Lung (tissue), 12 donors: ENCODE data around the gene PNPLA2. TPM values are rescaled to one million over a fixed set of nuclear protein-coding genes. Genes with fewer than 3 reads are reported as not detected.

Experiments used
- ATAC-seq: fragments of 200-7000 bp; cut with Tn5 transposase; one replicate; pipeline ENCODE4 v1.9.1; 2020; ENCODE audit warnings: moderate number of reproducible peaks; ENCODE audit not compliant: insufficient read depth, low FRiP score
- DNase-seq, 3 donors: peaks; one replicate each; pipeline ENCODE4 v3.0.0-alpha.2; 2013 to 2017
- H3K27ac ChIP-seq, 2 donors: one replicate each; pipeline ENCODE4 v1.5.1; 2013; ENCODE audit warnings: mild to moderate bottlenecking in 2 of 2, moderate library complexity in 2 of 2, control low read depth in 1 of 2, inconsistent platforms in 1 of 2, low read depth in 1 of 2, low read length in 1 of 2
- H3K27me3 ChIP-seq, 3 donors: one replicate each; pipeline ENCODE4 v1.5.1; 2013; ENCODE audit warnings: low read length in 2 of 3; ENCODE audit not compliant: control insufficient read depth in 3 of 3, insufficient read depth in 3 of 3
- H3K36me3 ChIP-seq, 4 donors: one replicate each; pipeline ENCODE4 v1.5.1; 2013; ENCODE audit warnings: low read length in 4 of 4, mild to moderate bottlenecking in 1 of 4, moderate library complexity in 1 of 4; ENCODE audit not compliant: control insufficient read depth in 4 of 4, insufficient read depth in 4 of 4
- H3K4me1 ChIP-seq, 5 donors: one replicate each; pipeline ENCODE4 v1.5.1; 2013; ENCODE audit warnings: low read length in 5 of 5, mild to moderate bottlenecking in 2 of 5, moderate library complexity in 1 of 5; ENCODE audit not compliant: control insufficient read depth in 5 of 5, insufficient read depth in 5 of 5
- H3K4me3 ChIP-seq: one replicate; pipeline ENCODE4 v1.5.1; 2013; ENCODE audit warnings: mild to moderate bottlenecking, control low read depth, moderate library complexity
- H3K9ac ChIP-seq, 2 donors: one replicate each; pipeline ENCODE4 v1.5.1; 2013; ENCODE audit warnings: low read length in 2 of 2, control low read depth in 1 of 2; ENCODE audit not compliant: insufficient read depth in 1 of 2
- H3K9me3 ChIP-seq, 4 donors: one replicate each; pipeline ENCODE4 v1.5.1; 2013; ENCODE audit warnings: low read length in 3 of 4, mild to moderate bottlenecking in 1 of 4, moderate library complexity in 1 of 4; ENCODE audit not compliant: control insufficient read depth in 4 of 4, insufficient read depth in 3 of 4
- WGBS, 2 donors: extraction: QIAGEN DNeasy Blood & Tissue Kit; methylation state at CpG; one replicate each; pipeline ENCODE4 v1.1.7; 2013; 5-methylcytosine and 5-hydroxymethylcytosine counted together
- polyA plus RNA-seq, 2 donors: library from polyadenylated mRNA; stranded (reverse); fragments of 200-250 nt; gene quantifications; one replicate each; pipeline ENCODE4 v1.2.1, GENCODE V29; 2013
- total RNA-seq, 2 donors: library from RNA; depleted of rRNA in 1 of 2; stranded (reverse); fragments of >200 nt in 1 of 2; gene quantifications; one replicate each; pipeline ENCODE4 v1.2.1, GENCODE V29; 2014 to 2021
- TF ChIP-seq, protein P1 (sequence below): IDR thresholded peaks from 2 replicates; pipeline ENCODE4 v1.5.1; 2012; ENCODE audit warnings: mild to moderate bottlenecking; ENCODE audit errors: control extremely low read depth, extremely low read depth
- donor health status: control.
- donor health status: control.
- donor health status: Bipolar disorder and iron deficiency.
- donor health status: healthy.
- donor health status: DM: yes; HTN: yes; CAD: no.

PNPLA2 gene
- total and polyA plus RNA-seq, 4 donors = 65.1 to 160 (median 84.2) TPM

DNA sequence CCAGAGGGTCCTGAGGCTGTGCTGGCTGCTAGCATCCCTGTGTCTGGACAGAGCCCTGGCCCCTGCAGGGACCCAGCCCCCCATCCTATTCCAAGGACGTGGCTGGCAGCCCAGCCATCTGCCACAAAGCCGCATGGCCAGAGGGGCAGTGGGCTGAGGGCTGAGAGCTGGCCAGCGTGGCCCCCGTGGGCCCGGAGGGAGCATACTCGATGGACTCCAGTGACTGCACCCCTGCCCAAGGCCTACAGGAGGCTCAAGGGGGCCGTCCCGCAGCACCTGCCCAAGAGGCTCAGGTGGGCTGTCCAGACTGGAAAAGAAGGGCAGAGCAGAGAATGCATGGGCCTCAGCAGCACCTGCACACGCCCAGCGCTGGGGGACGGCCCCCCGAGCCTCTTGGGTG is 37.1 kb downstream of the PNPLA2 start:
- TF ChIP-seq, protein P1, sequence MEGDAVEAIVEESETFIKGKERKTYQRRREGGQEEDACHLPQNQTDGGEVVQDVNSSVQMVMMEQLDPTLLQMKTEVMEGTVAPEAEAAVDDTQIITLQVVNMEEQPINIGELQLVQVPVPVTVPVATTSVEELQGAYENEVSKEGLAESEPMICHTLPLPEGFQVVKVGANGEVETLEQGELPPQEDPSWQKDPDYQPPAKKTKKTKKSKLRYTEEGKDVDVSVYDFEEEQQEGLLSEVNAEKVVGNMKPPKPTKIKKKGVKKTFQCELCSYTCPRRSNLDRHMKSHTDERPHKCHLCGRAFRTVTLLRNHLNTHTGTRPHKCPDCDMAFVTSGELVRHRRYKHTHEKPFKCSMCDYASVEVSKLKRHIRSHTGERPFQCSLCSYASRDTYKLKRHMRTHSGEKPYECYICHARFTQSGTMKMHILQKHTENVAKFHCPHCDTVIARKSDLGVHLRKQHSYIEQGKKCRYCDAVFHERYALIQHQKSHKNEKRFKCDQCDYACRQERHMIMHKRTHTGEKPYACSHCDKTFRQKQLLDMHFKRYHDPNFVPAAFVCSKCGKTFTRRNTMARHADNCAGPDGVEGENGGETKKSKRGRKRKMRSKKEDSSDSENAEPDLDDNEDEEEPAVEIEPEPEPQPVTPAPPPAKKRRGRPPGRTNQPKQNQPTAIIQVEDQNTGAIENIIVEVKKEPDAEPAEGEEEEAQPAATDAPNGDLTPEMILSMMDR = no peak
- DNase-seq = no peak

DNA sequence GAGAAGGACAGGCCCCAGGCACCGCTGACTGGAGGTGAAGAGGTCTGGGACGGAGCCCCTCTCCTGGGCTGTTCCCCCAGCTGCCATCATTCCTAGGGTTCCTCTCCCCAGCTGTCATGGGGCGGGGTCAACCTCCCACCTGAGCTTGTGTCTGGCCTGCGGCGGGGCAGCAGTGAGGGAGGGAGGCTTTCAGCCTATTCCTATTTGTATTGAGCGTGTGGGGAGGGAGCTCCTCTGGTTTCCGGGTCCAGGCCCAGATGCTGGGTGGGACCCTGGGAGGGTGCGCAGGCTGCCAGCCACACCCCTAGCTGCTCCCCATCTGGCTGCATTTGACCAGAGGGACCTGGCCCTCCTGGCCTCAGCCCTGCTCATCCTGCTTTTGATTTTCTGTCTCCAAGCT is 37.7 kb downstream of the PNPLA2 start:
- H3K27me3 ChIP-seq = no peaks in the 10 kb centered on the region
- H3K4me1 ChIP-seq = peaks cover 0 to 22% (median 12%) of the 10 kb centered on the region in 5 donors
- peaks cover 0 to 30% (median 0%) of the 10 kb centered on the region in 4 donors for H3K36me3 ChIP-seq
- H3K4me3 ChIP-seq = no peak overlapping the region
- no peak for ATAC-seq
- no peak for DNase-seq
- H3K27ac ChIP-seq = no peak overlapping the region
- no peak overlapping the region for H3K9ac ChIP-seq
- H3K9me3 ChIP-seq = no peaks in the 10 kb centered on the region
- 79 to 82% methylated on average over 7 to 8 of the region's 8 CpGs for WGBS, 2 donors
- TF ChIP-seq, protein P1 = no peak

More for the DNA sequence above, 37.1 kb downstream of the PNPLA2 start:
- ATAC-seq = no peak
- Histone ChIP-seq H3K4me3 (no peak overlapping the region), H3K27ac (no peak overlapping the region), H3K27me3 (no peaks in the 10 kb centered on the region), H3K36me3 (peaks cover 0 to 31% (median 0%) of the 10 kb centered on the region in 4 donors), H3K9me3 (no peaks in the 10 kb centered on the region), H3K9ac (no peak overlapping the region), H3K4me1 (peaks cover 0 to 27% (median 12%) of the 10 kb centered on the region in 5 donors)
- 91 to 93% methylated on average over 12 of the region's 12 CpGs for WGBS, 2 donors

DNA sequence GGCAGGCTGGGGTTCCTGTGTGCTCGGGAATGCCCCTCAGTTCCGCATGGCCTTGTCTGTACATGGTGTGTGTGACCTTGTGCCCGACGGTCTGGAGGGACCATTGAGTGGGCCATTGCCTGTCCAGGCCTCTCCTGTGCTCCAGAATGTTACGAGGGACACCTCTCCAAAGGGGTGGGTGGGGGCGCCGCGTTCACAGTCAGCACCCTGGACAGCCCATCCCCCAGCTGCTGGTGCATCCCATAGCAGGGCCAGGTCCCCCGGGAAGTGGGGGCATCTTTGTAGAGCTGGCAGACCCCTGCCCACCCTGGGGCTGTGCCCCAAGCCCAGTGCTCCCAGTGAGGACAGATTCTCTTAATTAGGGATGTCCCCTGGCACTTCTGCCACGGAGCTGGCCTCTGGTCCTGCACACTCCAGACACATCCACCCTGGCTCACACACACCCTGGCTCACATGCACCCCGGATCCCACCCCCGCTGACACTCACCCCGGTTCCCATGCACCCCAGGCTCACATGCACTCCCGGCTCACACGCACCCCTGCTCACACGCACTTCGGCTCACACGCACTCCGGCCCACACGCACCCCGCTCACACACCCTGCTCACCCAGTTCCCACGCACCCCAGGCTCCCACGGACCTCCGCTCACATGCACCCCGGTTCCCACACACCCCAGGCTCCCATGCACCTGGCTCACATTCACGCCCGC is 39.5 kb downstream of the PNPLA2 start:
- Histone ChIP-seq H3K9ac (no peak overlapping the region), H3K4me3 (no peak overlapping the region), H3K27ac (no peak overlapping the region), H3K27me3 (no peaks in the 10 kb centered on the region), H3K4me1 (peaks cover 0 to 36% (median 12%) of the 10 kb centered on the region in 5 donors), H3K36me3 (peaks cover 0 to 33% (median 0%) of the 10 kb centered on the region in 4 donors), H3K9me3 (no peaks in the 10 kb centered on the region)
- DNase-seq (no peak), ATAC-seq (no peak)
- WGBS, 2 donors = 86 to 88% methylated on average over 26 to 27 of the region's 27 CpGs
- TF ChIP-seq, protein P1 = no peak
